Measurements from ENCODE around the gene FLOT1. TPM values are rescaled to one million over a fixed set of nuclear protein-coding genes. Genes with fewer than 3 reads are reported as not detected.
A peak's percentile ranks its signal among the peaks of the same experiment; 100 is the strongest.

Gene FLOT1
- total and polyA plus RNA-seq, 9 donors: 84.5 to 113 (median 105) TPM

DNA sequence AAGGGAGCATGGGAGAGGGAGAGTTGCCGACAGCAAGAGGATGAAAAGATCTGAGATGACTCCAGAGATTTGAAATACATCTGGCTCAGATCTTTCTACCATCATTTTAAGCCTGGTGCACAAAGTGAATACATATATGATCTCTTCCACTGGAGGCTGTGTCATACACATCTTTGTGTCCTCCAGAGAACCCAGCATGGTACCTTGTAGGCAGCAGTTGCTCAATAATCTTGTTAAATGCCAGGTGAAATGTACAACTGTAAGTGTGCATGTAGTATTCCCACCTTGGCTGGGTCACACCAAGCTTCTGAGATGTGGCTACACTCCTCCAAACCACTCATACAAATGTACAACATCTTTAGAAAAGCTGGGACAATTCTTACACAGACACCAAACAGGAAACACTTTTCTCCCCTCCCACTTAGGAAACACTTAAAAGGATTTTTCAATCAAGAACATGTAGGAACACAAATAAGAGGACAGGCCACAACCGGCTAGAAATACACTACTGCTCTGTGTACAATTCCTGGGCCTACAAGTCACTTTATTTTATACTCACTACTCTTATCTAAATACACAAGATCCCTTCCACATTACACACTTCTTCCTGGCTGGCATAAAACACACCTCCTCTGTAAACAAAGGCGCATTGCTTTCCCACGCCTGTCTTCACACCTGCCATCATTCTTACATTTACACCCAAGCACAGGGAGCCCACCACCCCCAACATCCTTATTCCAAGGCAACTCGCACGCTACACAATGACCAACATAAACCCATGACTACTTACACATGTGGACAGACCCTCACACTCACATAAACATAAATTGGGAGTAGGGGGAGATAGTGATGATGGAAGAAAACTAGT, 5.6 kb upstream of the FLOT1 start:
- Histone ChIP-seq H3K9me3 (replicated peaks; ENCODE audit: control insufficient read depth, low read depth, low read length) (no peaks in the 10 kb centered on the region), H3K4me3 (ENCODE audit: low read length) (no peak overlapping the region), H3K27me3 (ENCODE audit: control insufficient read depth, insufficient read depth, low read length) (no peaks in the 10 kb centered on the region), H3K36me3 (ENCODE audit: control insufficient read depth, insufficient read depth, low read length) (no peaks in the 10 kb centered on the region), H3K4me1 (ENCODE audit: control insufficient read depth, insufficient read depth, low read length) (peaks cover 42% of the 10 kb centered on the region), H3K27ac (ENCODE audit: low read length) (no peak overlapping the region)
- WGBS (ENCODE audit: insufficient coverage): 48% methylated on average over 3 of the region's 6 CpGs
- no peak for DNase-seq

DNA sequence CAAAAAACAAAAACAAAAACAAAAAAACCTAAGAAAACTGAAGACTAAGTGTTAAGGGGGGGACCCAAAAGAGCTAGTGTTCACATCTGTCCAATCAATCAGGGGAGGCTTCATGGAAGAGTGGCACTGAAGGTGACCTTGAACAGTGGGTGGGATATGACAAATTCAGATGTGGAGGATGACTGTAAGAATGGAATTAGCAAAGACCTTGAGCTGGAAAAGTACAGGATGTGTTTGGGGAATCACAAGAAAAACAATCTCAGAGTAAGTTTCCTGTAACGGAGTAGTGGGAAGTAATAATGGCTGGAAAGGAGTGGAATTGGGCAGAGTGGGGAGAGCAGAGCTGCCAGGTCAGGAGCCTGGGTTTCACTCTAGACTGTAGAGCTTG, 4.8 kb upstream of the FLOT1 start:
- no peak for DNase-seq
- Histone ChIP-seq H3K4me3 (ENCODE audit: low read length) (no peak overlapping the region), H3K27me3 (ENCODE audit: control insufficient read depth, insufficient read depth, low read length) (no peaks in the 10 kb centered on the region), H3K9me3 (replicated peaks; ENCODE audit: control insufficient read depth, low read depth, low read length) (no peaks in the 10 kb centered on the region), H3K4me1 (ENCODE audit: control insufficient read depth, insufficient read depth, low read length) (peaks cover 38% of the 10 kb centered on the region), H3K36me3 (ENCODE audit: control insufficient read depth, insufficient read depth, low read length) (no peaks in the 10 kb centered on the region), H3K27ac (ENCODE audit: low read length) (no peak overlapping the region)
- WGBS (ENCODE audit: insufficient coverage): 80% methylated on average over 1 of the region's 1 CpG

DNA sequence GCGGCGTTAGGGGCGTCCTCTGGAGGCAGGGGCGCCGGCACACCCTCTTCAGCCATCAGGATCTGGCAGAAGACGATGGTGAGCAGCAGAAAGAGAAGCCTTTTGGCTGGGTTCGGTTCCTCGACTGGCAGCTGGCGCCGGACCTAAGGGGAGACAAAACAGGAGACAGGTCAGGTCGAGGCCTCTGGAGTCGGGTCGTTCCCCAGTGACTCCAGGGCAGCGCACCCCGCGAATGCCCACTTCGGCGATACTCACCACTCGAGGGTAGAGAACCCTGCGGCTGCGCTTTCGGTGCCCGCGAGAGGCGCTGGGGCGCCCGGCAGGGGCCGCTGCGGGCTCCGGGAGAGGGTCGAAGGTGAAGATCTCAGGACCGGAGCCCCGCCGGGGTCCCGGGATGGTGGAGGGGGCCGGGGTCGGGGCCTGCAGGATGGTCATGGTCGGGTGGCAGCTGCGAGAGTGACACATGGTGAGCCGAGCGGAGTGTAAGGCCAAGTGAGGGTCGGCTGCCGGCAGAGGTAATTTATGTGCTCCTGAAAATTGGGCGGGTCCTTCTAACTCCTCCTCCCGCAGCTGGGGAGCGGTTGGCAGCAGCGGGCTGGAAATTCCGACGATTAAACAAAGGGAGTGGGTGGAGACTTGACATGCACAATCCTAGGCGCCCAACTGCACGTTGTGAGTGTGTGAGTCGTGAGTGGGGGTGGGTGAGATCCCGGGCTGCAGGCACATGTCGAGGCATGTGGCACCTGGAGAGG, 1.7 kb upstream of the FLOT1 start, which contains the start of gene IER3:
TSS of gene IER3 (minus strand) at position 494 of the 752 bp plus-strand sequence. CDS start at position 465, 29 bp downstream.
- Histone ChIP-seq H3K27ac (ENCODE audit: low read length) (peak within 1 kb of the TSS; percentile 97), H3K4me3 (ENCODE audit: low read length) (peak within 1 kb of the TSS; percentile 95), H3K27me3 (ENCODE audit: control insufficient read depth, insufficient read depth, low read length) (no peaks in the 10 kb centered on the region), H3K36me3 (ENCODE audit: control insufficient read depth, insufficient read depth, low read length) (peaks cover 19% of the 10 kb centered on the region), H3K4me1 (ENCODE audit: control insufficient read depth, insufficient read depth, low read length) (peaks cover 40% of the 10 kb centered on the region), H3K9me3 (replicated peaks; ENCODE audit: control insufficient read depth, low read depth, low read length) (no peaks in the 10 kb centered on the region)
- DNase-seq: peak; percentile 90
- under 1% methylated on average over 50 of the region's 54 CpGs for WGBS (ENCODE audit: insufficient coverage)

DNA sequence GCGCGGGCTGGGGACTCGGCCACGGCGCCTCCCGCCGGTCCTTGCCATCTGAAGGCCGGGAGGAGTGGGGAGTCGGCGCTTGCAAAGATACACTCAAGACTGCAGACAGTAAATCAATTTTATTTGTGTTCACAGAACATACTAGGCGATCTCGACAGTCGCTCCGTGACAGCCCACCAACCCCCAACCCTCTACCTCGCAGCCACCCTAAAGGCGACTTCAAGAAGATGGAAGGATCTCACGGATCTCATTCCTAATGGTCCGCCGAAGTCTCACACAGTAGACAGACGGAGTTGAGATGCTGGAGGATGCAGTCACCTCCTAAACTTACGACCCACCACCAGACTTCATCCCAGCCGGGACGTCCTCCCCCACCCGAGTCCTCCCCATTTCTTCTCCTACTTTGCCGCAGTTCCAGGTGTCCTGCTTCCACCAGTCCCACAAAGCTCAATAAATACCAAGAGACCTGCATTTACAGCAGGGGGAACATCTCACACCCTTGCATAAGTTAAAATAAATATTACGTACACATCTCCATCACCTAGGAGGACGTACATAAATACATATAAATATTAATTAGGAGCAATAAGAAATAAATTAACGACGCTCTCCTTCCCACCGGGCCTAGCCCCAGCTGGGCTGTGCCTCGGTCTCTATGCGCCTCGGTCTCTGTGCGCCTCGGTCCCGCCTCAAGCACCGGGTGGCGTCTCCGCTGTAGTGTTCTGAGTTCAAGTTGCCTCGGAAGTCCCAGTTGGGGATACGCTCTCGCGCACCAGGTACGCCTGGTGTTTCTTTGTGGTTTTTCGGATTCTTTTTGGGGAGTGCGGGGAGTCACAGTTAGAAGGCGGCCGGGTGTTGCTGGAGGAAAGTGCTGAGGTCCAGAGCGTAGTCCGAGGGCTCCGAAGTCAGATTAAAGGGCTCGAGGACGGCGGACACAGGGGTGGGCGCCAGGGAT, 889 bp upstream of the FLOT1 start:
- peaks cover 37% of the 10 kb centered on the region for H3K4me1 ChIP-seq (ENCODE audit: control insufficient read depth, insufficient read depth, low read length)
- H3K27ac ChIP-seq (ENCODE audit: low read length): peak overlapping the region; percentile 97
- 7% methylated on average over 41 of the region's 55 CpGs for WGBS (ENCODE audit: insufficient coverage)
- DNase-seq: peak; percentile 60
- peak overlapping the region; percentile 95 for H3K4me3 ChIP-seq (ENCODE audit: low read length)
- H3K36me3 ChIP-seq (ENCODE audit: control insufficient read depth, insufficient read depth, low read length): peaks cover 27% of the 10 kb centered on the region
- H3K27me3 ChIP-seq (ENCODE audit: control insufficient read depth, insufficient read depth, low read length): no peaks in the 10 kb centered on the region
- no peaks in the 10 kb centered on the region for H3K9me3 ChIP-seq (replicated peaks; ENCODE audit: control insufficient read depth, low read depth, low read length)

DNA sequence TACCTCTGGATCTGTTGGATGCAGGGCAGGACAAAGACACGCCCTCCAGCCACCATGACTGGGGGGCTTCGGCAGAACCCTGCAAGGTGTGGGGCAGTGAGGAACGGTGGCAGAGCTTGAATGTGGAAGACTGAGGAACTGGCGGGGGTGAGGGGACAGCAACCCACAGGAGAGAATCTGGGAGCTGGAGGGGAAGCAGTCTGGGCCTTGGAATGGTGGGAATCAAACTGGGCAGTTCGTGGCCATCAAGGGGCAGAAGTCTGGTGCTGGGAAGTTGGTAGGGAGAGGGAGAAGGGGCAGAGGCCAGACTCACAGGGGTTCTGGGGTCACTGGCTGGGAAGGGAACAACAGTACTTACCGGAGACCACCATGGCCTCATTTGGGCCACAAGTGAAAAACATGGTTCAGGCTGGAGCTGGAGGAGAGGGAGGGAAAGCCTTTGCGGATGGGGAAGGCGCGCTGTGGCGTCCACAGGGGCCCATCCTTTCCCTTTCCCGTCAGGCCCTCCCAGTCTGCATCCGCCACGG, 635 bp downstream of the FLOT1 start:
- Histone ChIP-seq H3K4me1 (ENCODE audit: control insufficient read depth, insufficient read depth, low read length) (peaks cover 38% of the 10 kb centered on the region), H3K27ac (ENCODE audit: low read length) (peak overlapping the region; percentile 97), H3K9me3 (replicated peaks; ENCODE audit: control insufficient read depth, low read depth, low read length) (no peaks in the 10 kb centered on the region), H3K27me3 (ENCODE audit: control insufficient read depth, insufficient read depth, low read length) (no peaks in the 10 kb centered on the region), H3K36me3 (ENCODE audit: control insufficient read depth, insufficient read depth, low read length) (peaks cover 43% of the 10 kb centered on the region), H3K4me3 (ENCODE audit: low read length) (peak overlapping the region; percentile 95)
- 6% methylated on average over 13 of the region's 13 CpGs for WGBS (ENCODE audit: insufficient coverage)
- peak; percentile 76 for DNase-seq

DNA sequence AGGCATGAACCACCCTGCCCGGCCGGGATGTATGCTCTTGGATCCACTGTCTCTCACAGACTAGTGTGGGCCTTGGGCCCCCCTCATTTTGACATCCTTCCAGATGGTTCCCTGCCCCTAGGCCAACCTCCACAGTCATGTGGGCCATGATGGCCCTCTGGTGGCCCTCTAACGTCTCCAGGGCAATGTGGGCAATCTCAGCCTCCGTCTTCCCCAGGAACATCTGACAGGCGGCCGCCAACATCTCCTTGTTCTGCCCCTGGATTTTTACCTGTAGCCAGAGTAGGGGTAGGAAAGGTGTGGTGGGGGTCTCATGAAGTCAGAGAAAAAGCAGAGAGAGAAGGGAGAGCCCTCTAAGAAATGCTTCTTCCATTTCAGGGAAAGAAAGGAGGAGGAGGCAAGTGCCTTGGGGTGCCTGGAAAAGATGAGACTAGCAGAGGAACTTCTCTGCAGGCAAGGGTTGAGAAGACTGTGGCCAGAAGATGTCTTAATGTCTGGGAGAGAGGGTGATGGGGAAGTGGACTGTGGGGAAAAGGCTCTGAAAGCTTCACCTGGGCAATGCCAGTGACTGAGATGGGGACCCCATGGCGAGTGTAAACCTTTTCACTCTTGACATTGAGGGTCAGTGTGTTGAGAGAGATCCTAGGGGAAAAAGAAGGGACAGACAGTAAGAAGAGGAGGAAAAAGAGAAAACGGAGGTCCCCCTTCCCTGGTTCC, 1.3 kb downstream of the FLOT1 start:
- Histone ChIP-seq H3K36me3 (ENCODE audit: control insufficient read depth, insufficient read depth, low read length) (peaks cover 45% of the 10 kb centered on the region), H3K4me1 (ENCODE audit: control insufficient read depth, insufficient read depth, low read length) (peaks cover 38% of the 10 kb centered on the region), H3K4me3 (ENCODE audit: low read length) (peak overlapping the region; percentile 95), H3K27me3 (ENCODE audit: control insufficient read depth, insufficient read depth, low read length) (no peaks in the 10 kb centered on the region), H3K9me3 (replicated peaks; ENCODE audit: control insufficient read depth, low read depth, low read length) (no peaks in the 10 kb centered on the region), H3K27ac (ENCODE audit: low read length) (peak overlapping the region; percentile 97)
- DNase-seq: no peak
- 77% methylated on average over 6 of the region's 8 CpGs for whole genome bisulfite sequencing (ENCODE audit: insufficient coverage)

DNA sequence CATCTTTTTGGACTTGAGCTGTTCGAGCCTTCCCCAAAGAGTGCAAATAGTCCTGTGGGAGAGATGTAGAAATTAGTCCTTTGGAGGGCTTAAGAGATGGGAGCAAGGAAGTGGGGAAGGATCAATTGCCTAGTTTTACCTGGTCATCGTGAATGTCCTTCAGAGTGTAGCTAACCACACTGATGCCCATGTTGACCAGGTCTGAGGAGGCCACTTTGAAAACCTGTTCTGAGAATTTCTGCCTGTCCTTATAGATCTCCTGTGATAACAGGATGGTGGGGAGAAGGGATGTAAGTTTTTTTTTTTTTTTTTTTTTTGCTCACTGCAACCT, 2.0 kb downstream of the FLOT1 start:
- H3K9me3 ChIP-seq (replicated peaks; ENCODE audit: control insufficient read depth, low read depth, low read length): no peaks in the 10 kb centered on the region
- no peak overlapping the region for H3K4me3 ChIP-seq (ENCODE audit: low read length)
- peaks cover 52% of the 10 kb centered on the region for H3K36me3 ChIP-seq (ENCODE audit: control insufficient read depth, insufficient read depth, low read length)
- H3K4me1 ChIP-seq (ENCODE audit: control insufficient read depth, insufficient read depth, low read length): peaks cover 38% of the 10 kb centered on the region
- no peak overlapping the region for H3K27ac ChIP-seq (ENCODE audit: low read length)
- DNase-seq: no peak
- H3K27me3 ChIP-seq (ENCODE audit: control insufficient read depth, insufficient read depth, low read length): no peaks in the 10 kb centered on the region
- WGBS (ENCODE audit: insufficient coverage): 100% methylated on average over 2 of the region's 2 CpGs

DNA sequence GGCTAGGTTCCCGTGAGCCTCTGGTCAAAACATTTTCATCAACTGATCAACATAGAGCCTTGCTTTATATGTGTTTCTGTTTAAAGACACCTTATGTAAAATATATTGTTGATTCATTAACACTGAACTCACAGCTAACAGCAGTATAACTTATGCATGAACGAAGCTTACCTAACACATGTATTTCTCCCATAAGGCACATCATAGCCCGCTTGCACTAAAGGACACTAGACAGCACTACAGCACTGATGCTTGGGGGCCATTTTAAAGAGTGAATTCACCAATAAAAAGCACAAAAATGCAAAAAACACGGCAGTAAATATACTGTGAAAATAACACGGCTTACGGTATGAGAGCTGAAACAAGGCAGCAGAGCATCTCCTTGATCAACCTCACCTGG, 4.0 kb downstream of the FLOT1 start:
- Histone ChIP-seq H3K4me1 (ENCODE audit: control insufficient read depth, insufficient read depth, low read length) (peaks cover 23% of the 10 kb centered on the region), H3K27me3 (ENCODE audit: control insufficient read depth, insufficient read depth, low read length) (no peaks in the 10 kb centered on the region), H3K9me3 (replicated peaks; ENCODE audit: control insufficient read depth, low read depth, low read length) (no peaks in the 10 kb centered on the region), H3K36me3 (ENCODE audit: control insufficient read depth, insufficient read depth, low read length) (peaks cover 67% of the 10 kb centered on the region), H3K4me3 (ENCODE audit: low read length) (no peak overlapping the region), H3K27ac (ENCODE audit: low read length) (no peak overlapping the region)
- no peak for DNase-seq
- WGBS (ENCODE audit: insufficient coverage): 94% methylated on average over 2 of the region's 6 CpGs

DNA sequence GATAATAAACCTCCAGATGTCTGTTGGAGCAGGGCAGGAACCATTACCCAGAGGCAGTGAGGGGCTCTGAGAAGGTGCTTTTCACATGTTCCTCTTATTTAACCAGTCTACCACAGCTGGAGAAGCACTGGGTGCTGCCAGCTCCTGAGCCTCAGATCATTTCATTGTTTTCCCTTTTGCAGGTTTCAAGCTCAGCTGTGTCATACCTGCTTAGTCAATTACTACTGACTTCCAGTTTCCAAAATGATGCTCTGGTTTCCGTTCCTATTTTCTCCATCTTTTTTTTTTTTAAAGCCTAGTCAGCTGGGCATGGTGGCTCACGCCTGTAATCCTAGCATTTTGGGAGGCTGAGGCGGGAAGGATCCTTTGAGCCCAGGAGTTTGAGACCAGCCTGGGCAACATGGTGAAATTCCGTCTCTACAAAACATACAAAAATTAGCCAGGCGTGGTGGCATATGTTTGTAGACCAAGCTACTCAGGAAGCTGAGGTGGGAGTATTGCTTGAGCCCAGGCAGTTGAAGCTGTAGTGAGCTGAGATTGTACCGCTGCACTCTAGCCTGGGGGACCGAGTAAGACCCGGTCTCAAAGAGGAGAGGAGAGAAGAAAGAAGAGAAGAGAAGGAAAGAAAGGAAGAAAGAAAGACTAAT, 6.7 kb downstream of the FLOT1 start:
- no peak overlapping the region for H3K27ac ChIP-seq (ENCODE audit: low read length)
- no peak overlapping the region for H3K4me3 ChIP-seq (ENCODE audit: low read length)
- 86% methylated on average over 5 of the region's 8 CpGs for WGBS (ENCODE audit: insufficient coverage)
- H3K4me1 ChIP-seq (ENCODE audit: control insufficient read depth, insufficient read depth, low read length): peaks cover 3% of the 10 kb centered on the region
- no peaks in the 10 kb centered on the region for H3K27me3 ChIP-seq (ENCODE audit: control insufficient read depth, insufficient read depth, low read length)
- H3K9me3 ChIP-seq (replicated peaks; ENCODE audit: control insufficient read depth, low read depth, low read length): no peaks in the 10 kb centered on the region
- no peak for DNase-seq
- H3K36me3 ChIP-seq (ENCODE audit: control insufficient read depth, insufficient read depth, low read length): peaks cover 82% of the 10 kb centered on the region

Measured in muscle of leg (tissue), 11 donors.